AG09309 (cell line): ENCODE results near the gene DUOXA2.
A peak's percentile ranks its signal among the peaks of the same experiment; 100 is the strongest.

ENCODE experiments used
- DNase-seq: peaks from one replicate; pipeline ENCODE4 v3.0.0-alpha.2; 2010; ENCODE audit warnings: low read depth
- H3K4me3 ChIP-seq: 2 replicates; pipeline ENCODE4 v1.5.1; 2011; ENCODE audit warnings: mild to moderate bottlenecking, low read depth, low read length, moderate library complexity; ENCODE audit not compliant: control insufficient read depth
- CTCF ChIP-seq: IDR thresholded peaks from 2 replicates; pipeline ENCODE4 v1.5.1; 2011; ENCODE audit warnings: mild to moderate bottlenecking, low read depth, low read length, inconsistent platforms; ENCODE audit not compliant: insufficient read depth, control insufficient read depth; ENCODE audit errors: missing control alignments

DUOXA2 gene

GRCh38 chr15:45151998-45152828 is 38.1 kb downstream of the DUOXA2 start:
- no peak overlapping the region for H3K4me3 ChIP-seq
- no peak for TF ChIP-seq CTCF

DNA sequence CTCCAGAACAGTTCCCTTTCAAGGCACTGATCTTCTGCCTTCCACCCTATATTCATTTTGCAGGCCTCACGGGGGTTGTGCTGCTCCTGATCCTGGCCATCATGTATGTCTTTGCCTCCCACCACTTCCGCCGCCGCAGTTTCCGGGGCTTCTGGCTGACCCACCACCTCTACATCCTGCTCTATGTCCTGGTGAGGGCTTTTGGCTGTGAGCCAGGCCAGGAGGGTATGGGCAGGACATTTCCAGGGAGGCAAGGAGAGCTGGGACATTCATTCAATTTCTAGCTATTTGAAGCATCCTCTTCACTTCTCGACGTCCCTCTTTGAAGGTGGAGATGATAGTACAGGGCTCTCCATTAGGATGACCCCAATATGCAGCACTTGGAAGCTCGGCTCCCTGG is 41.6 kb downstream of the DUOXA2 start:
- H3K4me3 ChIP-seq: no peak overlapping the region
- no peak for DNase-seq
- no peak for TF ChIP-seq CTCF

More at GRCh38 chr15:45151998-45152828, 38.1 kb downstream of the DUOXA2 start:
- DNase-seq: no peak

DNA sequence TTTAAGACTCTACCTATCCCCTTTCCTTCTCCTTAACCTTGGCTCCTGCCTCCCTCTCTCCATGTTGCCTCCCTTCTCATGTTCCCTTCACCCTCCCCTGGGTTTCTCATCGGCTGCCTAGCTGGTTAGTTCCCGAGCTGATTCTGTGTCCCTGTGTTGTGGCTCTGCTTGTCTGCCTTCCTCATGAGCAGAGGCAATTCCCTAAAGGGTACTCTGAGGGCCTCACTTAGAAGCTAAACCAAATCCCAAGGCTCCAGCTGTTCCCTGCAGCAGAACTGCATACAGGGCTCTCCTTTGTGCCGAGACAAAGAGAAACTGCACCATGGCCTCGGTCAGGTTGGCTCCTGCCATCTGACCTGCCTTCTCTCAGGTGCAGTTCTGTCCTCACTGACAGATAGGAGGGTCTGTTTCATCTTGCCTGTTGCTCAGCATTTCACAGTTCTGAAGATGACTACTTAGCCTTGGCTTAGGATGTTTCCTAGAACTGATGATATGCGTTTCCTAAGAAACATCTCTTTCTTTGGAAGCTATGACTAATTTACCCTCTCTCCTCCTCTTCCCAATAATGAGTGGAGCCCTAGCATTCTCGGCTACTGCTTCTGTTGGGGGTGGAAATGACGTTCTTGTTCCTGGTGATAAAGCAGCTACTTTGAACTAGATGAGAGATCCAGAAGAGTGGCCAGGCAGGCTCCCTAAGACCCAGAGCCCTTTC is 42.8 kb downstream of the DUOXA2 start:
- peak; percentile 73 for DNase-seq
- no peak overlapping the region for H3K4me3 ChIP-seq

GRCh38 chr15:45157974-45158373 is 43.8 kb downstream of the DUOXA2 start:
- H3K4me3 ChIP-seq: no peak overlapping the region
- DNase-seq: peak; percentile 70
- TF ChIP-seq CTCF: no peak

More for the DNA sequence above, 42.8 kb downstream of the DUOXA2 start:
- no peak for TF ChIP-seq CTCF

GRCh38 chr15:45161666-45162065 is 47.5 kb downstream of the DUOXA2 start:
- TF ChIP-seq CTCF: no peak
- no peak overlapping the region for H3K4me3 ChIP-seq

GRCh38 chr15:45162771-45163507 is 48.8 kb downstream of the DUOXA2 start:
- peak; percentile 40 for DNase-seq
- no peak overlapping the region for H3K4me3 ChIP-seq
- peak; percentile 98 for TF ChIP-seq CTCF

More at GRCh38 chr15:45161666-45162065, 47.5 kb downstream of the DUOXA2 start:
- DNase-seq: no peak
